Stimulated activated effector memory CD8-positive, alpha-beta T cell treated with anti-CD3 and anti-CD28 coated beads, Interleukin-12 subunit alpha, Interleukin-12 subunit beta, amount 100 ng/mL, for 72 hours (primary cell): ENCODE results near the gene ZFP69.

ENCODE experiments used
- ATAC-seq: fragments of 150-1000 bp; cut with Tn5 transposase; 2 replicates; pipeline ENCODE4 v1.10.0; 2021
- DNase-seq, 2 donors: peaks; one replicate each; pipeline ENCODE4 v3.0.0; 2021 to 2022; ENCODE audit warnings: low spot score in 2 of 2
- H3K27ac Mint-ChIP-seq: one replicate; pipeline ENCODE4 v1.8.0; 2022; ENCODE audit warnings: mild to moderate bottlenecking, mixed read lengths
- H3K36me3 Mint-ChIP-seq: one replicate; pipeline ENCODE4 v1.8.0; 2022; ENCODE audit warnings: mild to moderate bottlenecking, mixed read lengths
- H3K4me1 Mint-ChIP-seq: one replicate; pipeline ENCODE4 v1.8.0; 2022; ENCODE audit warnings: mixed read lengths
- H3K4me3 Mint-ChIP-seq: one replicate; pipeline ENCODE4 v1.8.0; 2022; ENCODE audit warnings: mild to moderate bottlenecking, mixed read lengths
- H3K9me3 Mint-ChIP-seq: one replicate; pipeline ENCODE4 v1.8.0; 2022; ENCODE audit warnings: mixed read lengths

The ZFP69 gene

DNA sequence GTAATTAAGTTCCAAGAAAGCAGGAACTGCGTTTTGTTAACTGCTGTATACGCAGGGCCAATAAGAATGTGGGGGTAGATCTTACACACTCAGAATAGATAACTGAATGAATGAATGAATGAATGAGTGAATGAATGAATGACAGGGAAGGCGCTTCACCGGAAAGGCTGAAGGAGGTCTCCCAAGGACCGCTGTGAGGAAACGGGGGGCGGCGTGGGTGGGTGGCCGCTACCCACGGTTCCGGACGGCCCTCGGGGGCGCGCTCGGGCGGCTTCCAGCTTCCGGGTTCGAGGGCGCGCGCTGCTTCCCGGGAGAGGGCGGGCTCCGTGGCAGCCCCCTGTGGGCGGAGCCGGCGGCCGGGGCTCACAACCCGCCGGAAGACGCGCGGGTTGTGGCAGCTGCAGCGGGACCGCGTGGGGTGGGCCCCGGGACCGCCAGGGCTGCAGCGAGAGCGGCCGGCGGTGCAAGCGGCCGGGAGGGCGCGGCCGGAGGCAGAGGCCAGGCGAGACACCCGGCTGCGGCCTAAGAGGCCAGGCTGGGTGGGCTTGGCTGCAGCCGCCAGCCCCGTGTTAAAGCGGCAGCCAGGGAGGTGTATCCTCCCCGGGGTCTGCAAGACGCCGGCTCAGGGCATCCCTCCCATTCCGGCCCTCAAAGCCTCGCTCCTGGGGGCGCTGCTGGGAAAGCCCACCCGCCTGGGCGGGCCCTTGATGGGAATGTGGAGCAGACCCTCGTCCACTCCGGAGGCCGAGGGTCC, at the start of gene ZFP69:
Gene ZFP69 (plus strand): TSS at position 367 of the 754 bp plus-strand sequence. CDS start 2,072 bp downstream, outside the sequence.
- H3K9me3 Mint-ChIP-seq, result peaks cover 27% of the 10 kb centered on the region
- H3K4me3 Mint-ChIP-seq, result peak within 1 kb of the TSS; percentile 68
- H3K4me1 Mint-ChIP-seq, result peaks cover 19% of the 10 kb centered on the region
- ATAC-seq, result peak; percentile 92
- H3K27ac Mint-ChIP-seq, result peak within 1 kb of the TSS; percentile 81
- peaks cover 6% of the 10 kb centered on the region for H3K36me3 Mint-ChIP-seq
- peak; percentile 57 to 82 for DNase-seq

DNA sequence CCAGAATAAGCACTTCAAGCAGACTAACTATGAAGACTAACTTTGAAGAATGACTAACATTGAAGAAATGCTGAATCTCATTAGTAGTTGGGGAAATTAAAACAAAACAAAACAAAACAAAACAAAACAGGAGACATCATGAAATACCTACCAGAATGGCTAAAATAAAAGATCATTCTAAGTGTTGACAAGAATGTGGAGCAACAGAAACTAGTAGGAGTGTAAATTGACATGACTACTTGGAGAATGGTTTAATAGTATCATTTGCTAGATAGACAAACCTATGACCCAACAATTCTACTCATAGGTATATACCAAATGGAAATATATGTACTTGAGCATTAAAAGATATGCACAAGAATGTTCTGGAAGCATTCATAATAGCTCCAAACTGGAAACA, 45.7 kb upstream of the ZFP69 start:
- no peaks in the 10 kb centered on the region for H3K9me3 Mint-ChIP-seq
- H3K4me1 Mint-ChIP-seq, result no peaks in the 10 kb centered on the region
- no peak for DNase-seq
- H3K36me3 Mint-ChIP-seq, result peaks cover 16% of the 10 kb centered on the region
- H3K4me3 Mint-ChIP-seq, result no peak overlapping the region
- no peak for ATAC-seq
- no peak overlapping the region for H3K27ac Mint-ChIP-seq

DNA sequence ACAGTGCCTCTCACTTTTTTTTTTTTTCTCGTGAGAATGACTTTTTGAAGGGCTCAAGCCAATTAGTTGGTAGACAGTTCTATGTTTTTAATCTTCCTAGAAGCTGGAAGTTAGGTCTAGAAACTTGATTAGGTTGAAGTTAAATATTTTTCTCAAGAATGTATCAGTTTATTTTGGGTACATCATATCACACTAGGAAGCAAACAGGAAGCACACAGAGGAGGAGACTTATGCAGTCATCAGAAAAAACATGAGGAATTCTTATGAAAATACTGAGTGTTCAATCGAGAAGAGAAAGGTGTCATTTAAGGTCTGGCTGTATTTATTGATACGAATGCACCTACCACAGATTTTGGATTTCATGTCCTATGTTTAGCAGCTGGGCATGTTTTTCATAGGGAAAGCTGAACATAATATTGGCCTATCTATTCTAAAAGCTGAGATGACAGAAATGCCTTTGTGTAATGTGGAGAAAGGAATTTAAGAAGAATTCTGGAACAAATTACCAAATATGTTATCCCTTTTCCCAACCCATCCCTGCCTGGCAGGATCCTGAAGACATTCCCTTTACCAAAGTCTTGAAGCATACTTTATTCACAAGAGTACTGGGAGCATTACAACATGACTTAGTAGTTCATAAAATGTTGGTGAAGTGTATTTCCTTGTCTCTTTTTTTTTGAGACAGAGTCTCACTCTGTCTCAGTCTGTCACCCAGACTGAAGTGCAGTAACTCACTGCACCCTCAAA, 44.3 kb upstream of the ZFP69 start:
- no peak overlapping the region for H3K4me3 Mint-ChIP-seq
- peaks cover 2% of the 10 kb centered on the region for H3K36me3 Mint-ChIP-seq
- H3K4me1 Mint-ChIP-seq, result no peaks in the 10 kb centered on the region
- DNase-seq, result no peak
- ATAC-seq, result no peak
- no peak overlapping the region for H3K27ac Mint-ChIP-seq
- H3K9me3 Mint-ChIP-seq, result no peaks in the 10 kb centered on the region

DNA sequence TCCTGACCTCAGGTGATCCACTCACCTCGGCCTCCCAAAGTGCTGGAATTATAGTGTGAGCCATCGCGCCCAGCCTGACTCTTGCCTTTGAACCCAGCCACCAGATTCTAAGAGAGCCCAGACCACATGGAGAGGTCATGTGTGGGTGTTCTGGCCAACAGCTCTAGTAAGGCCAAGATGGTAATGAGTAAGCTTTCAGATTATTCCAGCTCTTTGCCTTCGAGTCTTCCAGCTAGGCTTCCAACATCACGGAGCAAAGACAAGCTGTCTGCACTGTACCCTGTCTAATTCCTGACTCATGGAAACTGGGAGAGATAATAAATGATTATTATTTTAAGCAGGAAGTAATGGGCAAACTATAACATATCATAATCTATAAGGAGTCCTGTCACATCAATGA, 41.6 kb upstream of the ZFP69 start:
- peak in 1 of 2 donors; percentile 22 for DNase-seq
- peak overlapping the region; percentile 16 for H3K27ac Mint-ChIP-seq
- H3K4me3 Mint-ChIP-seq, result no peak overlapping the region
- H3K9me3 Mint-ChIP-seq, result no peaks in the 10 kb centered on the region
- no peak for ATAC-seq
- no peaks in the 10 kb centered on the region for H3K36me3 Mint-ChIP-seq
- H3K4me1 Mint-ChIP-seq, result peaks cover 4% of the 10 kb centered on the region

DNA sequence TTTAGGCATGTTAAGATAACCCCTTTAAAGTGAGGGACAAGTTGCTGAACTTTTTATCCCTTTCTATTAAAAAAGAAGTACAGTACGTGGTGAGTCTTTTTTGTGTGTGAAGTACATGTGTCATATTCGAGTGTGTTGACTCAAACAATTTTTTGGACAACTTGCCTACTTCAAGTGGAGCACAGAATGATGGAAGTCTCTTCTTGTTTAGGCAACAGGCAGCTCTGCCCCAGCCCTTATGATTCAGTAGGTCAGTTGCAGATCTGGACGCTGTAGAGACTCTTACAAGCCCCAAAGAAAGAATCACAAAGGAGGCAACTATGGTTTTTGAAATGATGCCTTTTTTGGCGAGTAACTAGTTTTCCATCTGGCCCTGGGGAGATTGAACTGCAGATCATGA, 41.2 kb upstream of the ZFP69 start:
- Mint-ChIP-seq H3K4me3 (no peak overlapping the region), H3K9me3 (no peaks in the 10 kb centered on the region), H3K36me3 (no peaks in the 10 kb centered on the region), H3K4me1 (peaks cover 4% of the 10 kb centered on the region), H3K27ac (peak overlapping the region; percentile 16)
- peak in 1 of 2 donors; percentile 17 for DNase-seq
- no peak for ATAC-seq

DNA sequence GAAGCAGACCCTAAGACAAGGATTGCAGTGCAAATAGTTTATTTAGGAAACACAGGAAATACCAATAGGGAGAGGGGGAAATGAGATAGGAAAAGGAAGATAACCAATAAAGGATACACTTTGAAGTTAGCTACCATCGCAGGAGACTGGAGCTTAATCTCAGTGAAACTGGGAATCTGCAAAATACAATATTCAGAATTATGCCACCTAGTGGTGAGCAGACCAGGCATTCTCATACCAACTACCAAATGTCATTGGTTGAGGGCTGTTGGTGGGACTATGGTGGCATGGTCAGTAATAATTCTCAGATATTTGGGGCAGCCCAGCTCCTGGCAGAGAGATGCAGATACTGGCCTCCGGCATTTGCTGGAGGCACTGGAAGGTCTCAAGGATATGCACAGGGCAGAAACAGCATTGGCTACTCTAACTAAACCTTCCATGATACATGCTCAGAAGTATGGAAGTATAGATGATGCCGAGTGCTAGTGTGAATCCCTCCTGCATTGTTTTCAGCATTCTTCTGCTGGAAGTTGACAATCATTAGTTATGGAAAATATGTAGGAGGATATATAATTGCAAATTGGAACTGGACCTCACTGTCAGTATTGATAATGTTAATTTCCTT, 38.6 kb upstream of the ZFP69 start:
- DNase-seq, result peak in 1 of 2 donors; percentile 47

DNA sequence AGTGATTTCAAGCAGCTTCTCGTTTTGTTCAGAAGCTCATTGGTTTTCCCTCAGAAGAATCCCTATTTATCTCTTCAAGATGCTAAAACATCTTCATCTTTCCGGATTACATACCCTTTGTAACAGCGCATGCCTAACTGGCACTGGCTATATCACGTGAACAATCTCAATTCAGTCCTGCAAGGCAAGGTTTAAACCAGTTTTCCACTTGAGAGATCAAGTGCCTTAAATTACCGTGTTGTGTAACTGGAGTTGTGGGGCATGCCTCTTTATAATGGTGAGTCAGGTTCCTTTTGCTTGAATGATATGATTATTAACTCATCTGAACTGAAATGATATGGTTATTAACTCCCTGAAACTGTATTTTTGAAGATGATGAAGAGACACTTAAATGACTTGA, 37.8 kb upstream of the ZFP69 start:
- no peaks in the 10 kb centered on the region for H3K9me3 Mint-ChIP-seq
- DNase-seq (no peak), ATAC-seq (no peak)
- no peak overlapping the region for H3K27ac Mint-ChIP-seq
- peaks cover 4% of the 10 kb centered on the region for H3K4me1 Mint-ChIP-seq
- H3K36me3 Mint-ChIP-seq, result no peaks in the 10 kb centered on the region
- no peak overlapping the region for H3K4me3 Mint-ChIP-seq

More for the DNA sequence above, 38.6 kb upstream of the ZFP69 start:
- H3K4me3 Mint-ChIP-seq, result no peak overlapping the region
- peaks cover 4% of the 10 kb centered on the region for H3K4me1 Mint-ChIP-seq
- H3K36me3 Mint-ChIP-seq, result no peaks in the 10 kb centered on the region
- peak; percentile 63 for ATAC-seq
- H3K27ac Mint-ChIP-seq, result no peak overlapping the region
- no peaks in the 10 kb centered on the region for H3K9me3 Mint-ChIP-seq

DNA sequence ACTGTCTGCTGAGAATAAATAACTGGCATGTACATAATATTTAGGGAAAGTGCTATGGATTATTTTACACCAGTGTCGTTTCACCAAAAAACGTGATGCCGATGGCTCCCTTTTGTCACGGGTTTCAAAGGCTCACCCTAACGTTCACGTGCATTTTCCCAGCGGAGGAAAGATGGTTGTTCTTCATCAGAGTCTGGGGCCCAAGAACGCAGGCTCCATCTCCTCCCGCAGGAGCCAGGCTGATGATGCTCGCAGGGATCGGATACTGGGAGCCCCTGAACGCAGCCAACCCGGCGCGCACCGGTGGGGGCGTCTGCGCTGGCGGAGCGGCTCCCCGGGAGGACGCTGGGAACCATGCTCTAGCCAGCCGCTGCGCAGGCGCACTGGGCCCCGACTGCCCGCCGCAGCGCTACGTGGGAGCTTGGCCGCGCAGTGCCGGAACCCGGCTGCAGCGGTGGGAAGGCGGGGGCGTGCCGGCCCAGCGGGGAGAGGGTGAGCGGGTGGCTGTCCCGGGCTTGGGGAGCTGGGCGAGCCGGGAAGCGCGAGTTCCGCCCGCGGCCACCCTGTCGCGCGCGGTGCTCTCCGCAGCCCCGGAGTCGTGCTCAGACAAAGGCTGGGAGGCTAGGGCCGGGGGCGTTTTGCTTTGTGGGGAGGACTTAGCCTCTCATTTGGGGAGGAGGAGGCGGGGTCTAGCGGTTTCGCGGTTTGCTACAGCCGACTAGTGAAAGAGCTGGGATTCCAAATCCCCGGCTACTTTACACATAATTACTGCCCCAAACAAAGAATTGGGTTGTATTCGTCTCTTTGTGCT, 27.2 kb upstream of the ZFP69 start, which contains the start of gene ZFP69B:
Gene ZFP69B (plus strand): TSS at position 793 of the 811 bp plus-strand sequence. CDS start 486 bp downstream, outside the sequence.
- DNase-seq (peak; percentile 96 to 97), ATAC-seq (peak; percentile 80)
- Mint-ChIP-seq H3K4me3 (peak within 1 kb of the TSS; percentile 85), H3K9me3 (peaks cover 20% of the 10 kb centered on the region), H3K27ac (peak within 1 kb of the TSS; percentile 97), H3K36me3 (peaks cover 32% of the 10 kb centered on the region), H3K4me1 (peaks cover 21% of the 10 kb centered on the region)

DNA sequence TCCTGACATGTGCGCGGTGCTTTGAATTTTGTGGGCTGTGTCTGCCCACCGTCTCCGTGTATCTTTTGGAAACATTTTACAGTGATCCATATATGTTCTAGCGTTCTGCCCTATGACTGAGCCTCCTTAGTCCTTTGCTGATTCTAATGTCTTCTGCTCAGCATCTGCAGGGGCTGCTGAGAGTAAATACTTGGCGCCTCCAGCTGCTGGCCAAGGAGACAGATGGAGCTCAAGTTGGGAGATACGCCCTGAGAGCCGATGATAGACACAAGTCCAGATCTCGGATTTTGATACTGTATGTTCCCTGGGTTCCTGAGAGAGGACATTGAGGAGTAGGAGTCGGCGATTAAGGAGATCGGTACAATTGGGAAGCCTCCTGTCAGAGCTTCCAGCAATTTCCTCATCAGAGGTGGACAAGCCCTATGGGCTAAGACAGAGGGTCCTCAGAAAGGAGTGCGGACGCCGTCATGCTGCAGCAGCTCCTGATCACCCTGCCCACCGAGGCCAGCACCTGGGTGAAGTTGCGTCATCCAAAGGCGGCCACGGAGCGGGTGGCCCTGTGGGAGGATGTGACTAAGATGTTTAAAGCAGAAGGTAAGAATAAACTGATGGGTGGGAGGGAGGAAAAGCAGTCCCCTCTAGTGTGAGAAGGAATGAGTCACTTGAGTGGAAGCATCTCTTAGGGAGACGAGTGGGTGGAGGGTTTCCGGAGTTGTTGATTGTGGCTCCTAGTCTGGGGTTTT, 26.4 kb upstream of the ZFP69 start:
- H3K36me3 Mint-ChIP-seq, result peaks cover 32% of the 10 kb centered on the region
- ATAC-seq (peak; percentile 90), DNase-seq (peak; percentile 70 to 93)
- H3K9me3 Mint-ChIP-seq, result peaks cover 21% of the 10 kb centered on the region
- peak overlapping the region; percentile 97 for H3K27ac Mint-ChIP-seq
- H3K4me1 Mint-ChIP-seq, result peaks cover 21% of the 10 kb centered on the region
- H3K4me3 Mint-ChIP-seq, result peak overlapping the region; percentile 85

DNA sequence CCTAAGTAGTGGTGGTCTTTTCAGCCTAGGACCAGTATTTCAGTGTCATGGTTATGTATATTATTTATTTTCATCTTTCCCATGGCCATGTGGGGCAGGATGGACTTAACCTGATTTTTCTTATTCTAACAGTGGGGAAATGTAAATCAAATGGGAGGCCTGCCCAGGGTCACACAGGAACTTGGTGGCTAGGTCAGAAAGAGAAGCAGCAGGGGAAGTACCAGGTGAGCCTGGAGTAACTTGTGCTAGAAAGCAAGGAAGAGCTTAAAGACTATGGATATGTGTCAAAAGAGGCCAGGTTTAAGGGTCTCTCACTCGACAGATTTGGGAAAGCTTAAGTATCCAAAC, 25.9 kb upstream of the ZFP69 start:
- ATAC-seq (no peak), DNase-seq (no peak)
- Mint-ChIP-seq H3K4me1 (peaks cover 21% of the 10 kb centered on the region), H3K9me3 (peaks cover 18% of the 10 kb centered on the region), H3K27ac (peak overlapping the region; percentile 97), H3K36me3 (peaks cover 33% of the 10 kb centered on the region), H3K4me3 (peak overlapping the region; percentile 85)

DNA sequence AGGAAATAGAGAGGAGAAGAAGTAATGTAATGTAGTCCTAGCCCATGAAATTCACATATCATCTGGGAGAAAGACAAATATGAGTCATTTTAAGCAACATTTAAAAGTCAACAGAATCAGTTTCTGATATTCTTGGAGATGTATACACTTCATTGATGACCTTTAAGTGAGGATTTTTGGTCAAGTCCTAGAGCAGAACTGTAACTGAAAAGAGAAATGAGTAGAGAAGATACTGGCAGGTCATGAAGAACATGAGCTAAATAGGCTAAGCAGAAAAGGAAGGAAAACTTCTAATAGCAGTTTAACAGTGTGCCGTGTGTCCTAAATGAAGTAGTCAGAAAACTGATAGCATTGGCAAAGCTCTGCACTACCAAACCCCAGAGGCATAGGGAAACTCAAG, 22.2 kb upstream of the ZFP69 start:
- peaks cover 44% of the 10 kb centered on the region for H3K9me3 Mint-ChIP-seq
- H3K27ac Mint-ChIP-seq, result no peak overlapping the region
- H3K4me1 Mint-ChIP-seq, result peaks cover 21% of the 10 kb centered on the region
- DNase-seq (no peak), ATAC-seq (no peak)
- peaks cover 65% of the 10 kb centered on the region for H3K36me3 Mint-ChIP-seq
- H3K4me3 Mint-ChIP-seq, result no peak overlapping the region

DNA sequence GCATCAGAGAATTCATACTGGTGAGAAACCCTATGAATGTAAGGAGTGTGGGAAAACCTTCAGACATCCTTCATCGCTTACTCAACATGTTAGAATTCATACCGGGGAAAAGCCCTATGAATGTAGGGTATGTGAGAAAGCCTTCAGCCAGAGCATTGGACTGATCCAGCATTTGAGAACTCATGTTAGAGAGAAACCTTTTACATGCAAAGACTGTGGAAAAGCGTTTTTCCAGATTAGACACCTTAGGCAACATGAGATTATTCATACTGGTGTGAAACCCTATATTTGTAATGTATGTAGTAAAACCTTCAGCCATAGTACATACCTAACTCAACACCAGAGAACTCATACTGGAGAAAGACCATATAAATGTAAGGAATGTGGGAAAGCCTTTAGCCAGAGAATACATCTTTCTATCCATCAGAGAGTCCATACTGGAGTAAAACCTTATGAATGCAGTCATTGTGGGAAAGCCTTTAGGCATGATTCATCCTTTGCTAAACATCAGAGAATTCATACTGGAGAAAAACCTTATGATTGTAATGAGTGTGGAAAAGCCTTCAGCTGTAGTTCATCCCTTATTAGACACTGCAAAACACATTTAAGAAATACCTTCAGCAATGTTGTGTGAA, 14.0 kb upstream of the ZFP69 start:
- H3K27ac Mint-ChIP-seq, result no peak overlapping the region
- ATAC-seq, result no peak
- peaks cover 53% of the 10 kb centered on the region for H3K9me3 Mint-ChIP-seq
- peaks cover 44% of the 10 kb centered on the region for H3K36me3 Mint-ChIP-seq
- no peak for DNase-seq
- no peak overlapping the region for H3K4me3 Mint-ChIP-seq
- H3K4me1 Mint-ChIP-seq, result no peaks in the 10 kb centered on the region

DNA sequence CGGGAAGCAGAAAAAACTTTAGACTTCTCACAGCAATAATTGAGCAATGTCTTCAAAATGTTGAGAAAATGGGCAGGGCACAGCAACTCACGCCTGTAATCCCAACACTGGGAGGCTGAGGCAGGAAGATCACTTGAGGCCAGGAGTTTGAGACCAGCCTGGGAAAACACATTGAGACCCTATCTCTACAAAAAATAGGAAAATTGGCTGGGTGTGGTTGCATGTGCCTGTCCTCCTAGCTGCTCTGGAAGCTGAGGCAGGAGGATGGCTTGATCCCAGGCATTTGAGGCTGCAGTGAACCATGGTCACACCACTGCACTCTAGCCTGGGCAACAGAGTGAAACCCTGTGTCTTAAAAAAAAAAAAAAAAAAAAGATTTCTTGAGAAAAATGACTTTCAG, 7.8 kb upstream of the ZFP69 start:
- DNase-seq, result no peak
- Mint-ChIP-seq H3K27ac (no peak overlapping the region), H3K9me3 (peaks cover 50% of the 10 kb centered on the region), H3K4me3 (no peak overlapping the region), H3K36me3 (no peaks in the 10 kb centered on the region), H3K4me1 (no peaks in the 10 kb centered on the region)
- ATAC-seq, result no peak

DNA sequence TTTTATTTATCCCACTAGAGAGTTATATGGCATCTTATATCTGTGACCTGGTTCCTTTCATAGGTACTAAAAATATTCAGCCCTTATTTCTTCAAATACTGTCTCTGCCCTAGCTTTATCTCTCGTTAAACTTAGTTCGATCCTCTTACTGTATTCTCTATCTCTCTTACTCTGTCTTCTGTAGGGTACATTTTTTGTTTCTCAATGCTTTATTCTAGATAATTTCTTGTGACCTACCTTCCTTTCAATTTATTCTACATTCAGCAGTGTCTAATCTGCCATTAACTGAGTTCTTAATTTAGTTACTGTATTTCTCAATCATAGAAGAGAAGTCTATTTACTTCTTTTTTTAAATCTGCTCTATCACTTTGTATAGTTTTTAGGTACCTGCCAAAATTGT, 1.8 kb upstream of the ZFP69 start:
- ATAC-seq (no peak), DNase-seq (no peak)
- H3K4me1 Mint-ChIP-seq, result peaks cover 19% of the 10 kb centered on the region
- peaks cover 31% of the 10 kb centered on the region for H3K9me3 Mint-ChIP-seq
- H3K36me3 Mint-ChIP-seq, result no peaks in the 10 kb centered on the region
- H3K4me3 Mint-ChIP-seq, result no peak overlapping the region
- no peak overlapping the region for H3K27ac Mint-ChIP-seq
